ENCODE data around the gene TAGLN2. TPM values are rescaled to one million over a fixed set of nuclear protein-coding genes. Genes with fewer than 3 reads are reported as not detected.
A peak's percentile ranks its signal among the peaks of the same experiment; 100 is the strongest.

Gene TAGLN2
- total RNA-seq, 1 experiment from 2014 or later = 66.9 TPM

DNA sequence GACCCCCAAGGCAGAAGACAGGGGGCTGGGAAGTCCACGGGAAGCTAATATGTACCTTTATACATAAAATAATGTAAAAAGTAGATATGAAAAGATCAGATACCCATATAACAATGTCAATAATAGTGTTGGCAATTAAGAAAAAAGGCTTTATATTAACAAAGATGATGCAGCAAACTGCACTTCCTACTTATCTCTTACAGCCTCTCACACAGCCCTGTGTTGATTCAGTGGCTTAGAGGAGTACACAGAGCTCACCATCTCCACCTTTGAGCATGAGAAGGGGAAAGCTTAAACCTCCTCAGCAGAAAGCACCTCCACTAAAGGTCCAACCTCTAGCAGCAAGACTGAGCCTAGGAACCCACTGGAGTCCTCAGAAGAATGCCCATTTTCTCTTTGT is 55.7 kb downstream of the TAGLN2 start (continued):
- TF ChIP-seq, protein P1, sequence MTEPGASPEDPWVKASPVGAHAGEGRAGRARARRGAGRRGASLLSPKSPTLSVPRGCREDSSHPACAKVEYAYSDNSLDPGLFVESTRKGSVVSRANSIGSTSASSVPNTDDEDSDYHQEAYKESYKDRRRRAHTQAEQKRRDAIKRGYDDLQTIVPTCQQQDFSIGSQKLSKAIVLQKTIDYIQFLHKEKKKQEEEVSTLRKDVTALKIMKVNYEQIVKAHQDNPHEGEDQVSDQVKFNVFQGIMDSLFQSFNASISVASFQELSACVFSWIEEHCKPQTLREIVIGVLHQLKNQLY (CRISPR knock-in tag; IDR thresholded peaks at IDR 0.05) = no peak
- no peak for TF ChIP-seq ZNF232 (CRISPR knock-in tag; IDR thresholded peaks at IDR 0.05)
- TF ChIP-seq, protein P2, sequence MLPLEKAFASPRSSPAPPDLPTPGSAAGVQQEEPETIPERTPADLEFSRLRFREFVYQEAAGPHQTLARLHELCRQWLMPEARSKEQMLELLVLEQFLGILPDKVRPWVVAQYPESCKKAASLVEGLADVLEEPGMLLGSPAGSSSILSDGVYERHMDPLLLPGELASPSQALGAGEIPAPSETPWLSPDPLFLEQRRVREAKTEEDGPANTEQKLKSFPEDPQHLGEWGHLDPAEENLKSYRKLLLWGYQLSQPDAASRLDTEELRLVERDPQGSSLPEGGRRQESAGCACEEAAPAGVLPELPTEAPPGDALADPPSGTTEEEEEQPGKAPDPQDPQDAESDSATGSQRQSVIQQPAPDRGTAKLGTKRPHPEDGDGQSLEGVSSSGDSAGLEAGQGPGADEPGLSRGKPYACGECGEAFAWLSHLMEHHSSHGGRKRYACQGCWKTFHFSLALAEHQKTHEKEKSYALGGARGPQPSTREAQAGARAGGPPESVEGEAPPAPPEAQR (CRISPR knock-in tag; IDR thresholded peaks at IDR 0.05) = no peak

DNA sequence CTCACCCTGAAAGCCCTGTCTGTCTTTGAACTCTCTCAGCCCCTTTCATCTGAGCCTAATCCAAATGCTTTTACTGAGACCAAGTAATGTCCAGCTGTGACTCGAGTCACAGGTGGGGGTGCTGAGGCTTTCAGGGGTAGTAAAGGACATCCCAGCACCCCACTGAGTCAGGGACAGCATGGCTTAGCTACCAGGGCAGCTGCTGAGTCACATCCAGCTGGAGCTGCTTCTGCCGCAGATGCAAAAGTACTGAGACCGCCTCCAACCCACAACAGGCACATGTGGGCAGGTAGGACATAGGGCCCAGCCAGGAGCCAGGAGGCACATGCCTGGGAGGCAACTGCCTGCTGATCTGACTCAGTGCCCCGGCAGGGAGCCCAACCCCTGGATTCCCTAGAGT is 56.1 kb downstream of the TAGLN2 start:
- ChIA-PET POLR2A (no interaction called here), CTCF (interaction anchor here (1.9 to 2.2 kb wide), 3 partner anchors 18 to 138 kb away, joined by 6 to 11 read pairs (median 9); no protein-coding TSS in a partner anchor)
- no peaks in the 10 kb centered on the region for H3K36me3 Mint-ChIP-seq
- H3K9me3 Mint-ChIP-seq = no peaks in the 10 kb centered on the region
- no peak overlapping the region for H3K27ac Mint-ChIP-seq
- no peak overlapping the region for H3K4me3 Mint-ChIP-seq
- H3K27me3 Mint-ChIP-seq (ENCODE audit: low read depth) = no peaks in the 10 kb centered on the region; the same call in 1 of the 2 replicates
- no peak for DNase-seq (ENCODE audit: low spot score)
- peaks cover 4% of the 10 kb centered on the region for H3K4me1 Mint-ChIP-seq
- TF ChIP-seq ZNF423 (CRISPR knock-in tag; IDR thresholded peaks at IDR 0.05) (peak; percentile 64), ETV6 (CRISPR knock-in tag; IDR thresholded peaks at IDR 0.05) (no peak)
- ATAC-seq = no peak

DNA sequence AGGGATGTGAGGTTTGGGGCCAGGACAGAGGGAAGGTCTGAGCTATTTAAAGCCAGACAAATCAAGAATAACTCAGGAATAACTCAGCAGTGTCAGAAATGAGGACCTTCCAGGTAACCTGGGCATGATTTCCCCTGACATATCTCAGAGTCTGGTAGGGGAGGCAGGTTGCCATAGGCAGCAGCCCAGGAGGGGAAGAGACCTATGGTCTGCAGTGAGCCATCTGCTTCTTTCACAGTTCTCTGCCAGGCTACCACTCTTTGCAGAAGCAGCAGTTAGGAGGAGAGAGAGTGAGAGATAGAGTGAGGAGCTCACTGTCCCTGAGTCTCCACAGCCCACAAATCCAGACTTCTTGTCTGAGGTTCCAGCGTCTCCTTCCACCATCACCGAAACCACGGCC is 56.5 kb downstream of the TAGLN2 start:
- no peak overlapping the region for H3K27ac Mint-ChIP-seq
- no peak for ATAC-seq
- TF ChIP-seq ZNF121 (CRISPR knock-in tag; IDR thresholded peaks at IDR 0.05) = no peak
- no peak for TF ChIP-seq ATF1 (CRISPR knock-in tag; IDR thresholded peaks at IDR 0.05)
- TF ChIP-seq, protein P3, sequence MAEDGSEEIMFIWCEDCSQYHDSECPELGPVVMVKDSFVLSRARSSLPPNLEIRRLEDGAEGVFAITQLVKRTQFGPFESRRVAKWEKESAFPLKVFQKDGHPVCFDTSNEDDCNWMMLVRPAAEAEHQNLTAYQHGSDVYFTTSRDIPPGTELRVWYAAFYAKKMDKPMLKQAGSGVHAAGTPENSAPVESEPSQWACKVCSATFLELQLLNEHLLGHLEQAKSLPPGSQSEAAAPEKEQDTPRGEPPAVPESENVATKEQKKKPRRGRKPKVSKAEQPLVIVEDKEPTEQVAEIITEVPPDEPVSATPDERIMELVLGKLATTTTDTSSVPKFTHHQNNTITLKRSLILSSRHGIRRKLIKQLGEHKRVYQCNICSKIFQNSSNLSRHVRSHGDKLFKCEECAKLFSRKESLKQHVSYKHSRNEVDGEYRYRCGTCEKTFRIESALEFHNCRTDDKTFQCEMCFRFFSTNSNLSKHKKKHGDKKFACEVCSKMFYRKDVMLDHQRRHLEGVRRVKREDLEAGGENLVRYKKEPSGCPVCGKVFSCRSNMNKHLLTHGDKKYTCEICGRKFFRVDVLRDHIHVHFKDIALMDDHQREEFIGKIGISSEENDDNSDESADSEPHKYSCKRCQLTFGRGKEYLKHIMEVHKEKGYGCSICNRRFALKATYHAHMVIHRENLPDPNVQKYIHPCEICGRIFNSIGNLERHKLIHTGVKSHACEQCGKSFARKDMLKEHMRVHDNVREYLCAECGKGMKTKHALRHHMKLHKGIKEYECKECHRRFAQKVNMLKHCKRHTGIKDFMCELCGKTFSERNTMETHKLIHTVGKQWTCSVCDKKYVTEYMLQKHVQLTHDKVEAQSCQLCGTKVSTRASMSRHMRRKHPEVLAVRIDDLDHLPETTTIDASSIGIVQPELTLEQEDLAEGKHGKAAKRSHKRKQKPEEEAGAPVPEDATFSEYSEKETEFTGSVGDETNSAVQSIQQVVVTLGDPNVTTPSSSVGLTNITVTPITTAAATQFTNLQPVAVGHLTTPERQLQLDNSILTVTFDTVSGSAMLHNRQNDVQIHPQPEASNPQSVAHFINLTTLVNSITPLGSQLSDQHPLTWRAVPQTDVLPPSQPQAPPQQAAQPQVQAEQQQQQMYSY (CRISPR knock-in tag; IDR thresholded peaks at IDR 0.05) = no peak
- no peak for TF ChIP-seq ZNF263 (CRISPR knock-in tag; IDR thresholded peaks at IDR 0.05; ENCODE audit: low read depth)
- no peak for TF ChIP-seq TEAD4 (CRISPR knock-in tag; IDR thresholded peaks at IDR 0.05)
- TF ChIP-seq, protein P4, sequence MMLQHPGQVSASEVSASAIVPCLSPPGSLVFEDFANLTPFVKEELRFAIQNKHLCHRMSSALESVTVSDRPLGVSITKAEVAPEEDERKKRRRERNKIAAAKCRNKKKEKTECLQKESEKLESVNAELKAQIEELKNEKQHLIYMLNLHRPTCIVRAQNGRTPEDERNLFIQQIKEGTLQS (CRISPR knock-in tag; conservative IDR thresholded peaks at IDR 0.05) = no peak
- TF ChIP-seq, protein P5, sequence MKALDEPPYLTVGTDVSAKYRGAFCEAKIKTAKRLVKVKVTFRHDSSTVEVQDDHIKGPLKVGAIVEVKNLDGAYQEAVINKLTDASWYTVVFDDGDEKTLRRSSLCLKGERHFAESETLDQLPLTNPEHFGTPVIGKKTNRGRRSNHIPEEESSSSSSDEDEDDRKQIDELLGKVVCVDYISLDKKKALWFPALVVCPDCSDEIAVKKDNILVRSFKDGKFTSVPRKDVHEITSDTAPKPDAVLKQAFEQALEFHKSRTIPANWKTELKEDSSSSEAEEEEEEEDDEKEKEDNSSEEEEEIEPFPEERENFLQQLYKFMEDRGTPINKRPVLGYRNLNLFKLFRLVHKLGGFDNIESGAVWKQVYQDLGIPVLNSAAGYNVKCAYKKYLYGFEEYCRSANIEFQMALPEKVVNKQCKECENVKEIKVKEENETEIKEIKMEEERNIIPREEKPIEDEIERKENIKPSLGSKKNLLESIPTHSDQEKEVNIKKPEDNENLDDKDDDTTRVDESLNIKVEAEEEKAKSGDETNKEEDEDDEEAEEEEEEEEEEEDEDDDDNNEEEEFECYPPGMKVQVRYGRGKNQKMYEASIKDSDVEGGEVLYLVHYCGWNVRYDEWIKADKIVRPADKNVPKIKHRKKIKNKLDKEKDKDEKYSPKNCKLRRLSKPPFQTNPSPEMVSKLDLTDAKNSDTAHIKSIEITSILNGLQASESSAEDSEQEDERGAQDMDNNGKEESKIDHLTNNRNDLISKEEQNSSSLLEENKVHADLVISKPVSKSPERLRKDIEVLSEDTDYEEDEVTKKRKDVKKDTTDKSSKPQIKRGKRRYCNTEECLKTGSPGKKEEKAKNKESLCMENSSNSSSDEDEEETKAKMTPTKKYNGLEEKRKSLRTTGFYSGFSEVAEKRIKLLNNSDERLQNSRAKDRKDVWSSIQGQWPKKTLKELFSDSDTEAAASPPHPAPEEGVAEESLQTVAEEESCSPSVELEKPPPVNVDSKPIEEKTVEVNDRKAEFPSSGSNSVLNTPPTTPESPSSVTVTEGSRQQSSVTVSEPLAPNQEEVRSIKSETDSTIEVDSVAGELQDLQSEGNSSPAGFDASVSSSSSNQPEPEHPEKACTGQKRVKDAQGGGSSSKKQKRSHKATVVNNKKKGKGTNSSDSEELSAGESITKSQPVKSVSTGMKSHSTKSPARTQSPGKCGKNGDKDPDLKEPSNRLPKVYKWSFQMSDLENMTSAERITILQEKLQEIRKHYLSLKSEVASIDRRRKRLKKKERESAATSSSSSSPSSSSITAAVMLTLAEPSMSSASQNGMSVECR (CRISPR knock-in tag; IDR thresholded peaks at IDR 0.05; ENCODE audit: borderline replicate concordance) = no peak
- no peak for TF ChIP-seq ZNF219 (CRISPR knock-in tag; IDR thresholded peaks at IDR 0.05; ENCODE audit: borderline replicate concordance)
- TF ChIP-seq, protein P6, sequence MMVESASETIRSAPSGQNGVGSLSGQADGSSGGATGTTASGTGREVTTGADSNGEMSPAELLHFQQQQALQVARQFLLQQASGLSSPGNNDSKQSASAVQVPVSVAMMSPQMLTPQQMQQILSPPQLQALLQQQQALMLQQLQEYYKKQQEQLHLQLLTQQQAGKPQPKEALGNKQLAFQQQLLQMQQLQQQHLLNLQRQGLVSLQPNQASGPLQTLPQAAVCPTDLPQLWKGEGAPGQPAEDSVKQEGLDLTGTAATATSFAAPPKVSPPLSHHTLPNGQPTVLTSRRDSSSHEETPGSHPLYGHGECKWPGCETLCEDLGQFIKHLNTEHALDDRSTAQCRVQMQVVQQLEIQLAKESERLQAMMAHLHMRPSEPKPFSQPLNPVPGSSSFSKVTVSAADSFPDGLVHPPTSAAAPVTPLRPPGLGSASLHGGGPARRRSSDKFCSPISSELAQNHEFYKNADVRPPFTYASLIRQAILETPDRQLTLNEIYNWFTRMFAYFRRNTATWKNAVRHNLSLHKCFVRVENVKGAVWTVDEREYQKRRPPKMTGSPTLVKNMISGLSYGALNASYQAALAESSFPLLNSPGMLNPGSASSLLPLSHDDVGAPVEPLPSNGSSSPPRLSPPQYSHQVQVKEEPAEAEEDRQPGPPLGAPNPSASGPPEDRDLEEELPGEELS (CRISPR knock-in tag; IDR thresholded peaks at IDR 0.05) = no peak
- no peak for TF ChIP-seq ETV6 (CRISPR knock-in tag; IDR thresholded peaks at IDR 0.05)
- TF ChIP-seq RORB (CRISPR knock-in tag; IDR thresholded peaks at IDR 0.05) = no peak
- TF ChIP-seq MYBL2 (CRISPR knock-in tag; IDR thresholded peaks at IDR 0.05) = no peak
- TF ChIP-seq, protein P7, sequence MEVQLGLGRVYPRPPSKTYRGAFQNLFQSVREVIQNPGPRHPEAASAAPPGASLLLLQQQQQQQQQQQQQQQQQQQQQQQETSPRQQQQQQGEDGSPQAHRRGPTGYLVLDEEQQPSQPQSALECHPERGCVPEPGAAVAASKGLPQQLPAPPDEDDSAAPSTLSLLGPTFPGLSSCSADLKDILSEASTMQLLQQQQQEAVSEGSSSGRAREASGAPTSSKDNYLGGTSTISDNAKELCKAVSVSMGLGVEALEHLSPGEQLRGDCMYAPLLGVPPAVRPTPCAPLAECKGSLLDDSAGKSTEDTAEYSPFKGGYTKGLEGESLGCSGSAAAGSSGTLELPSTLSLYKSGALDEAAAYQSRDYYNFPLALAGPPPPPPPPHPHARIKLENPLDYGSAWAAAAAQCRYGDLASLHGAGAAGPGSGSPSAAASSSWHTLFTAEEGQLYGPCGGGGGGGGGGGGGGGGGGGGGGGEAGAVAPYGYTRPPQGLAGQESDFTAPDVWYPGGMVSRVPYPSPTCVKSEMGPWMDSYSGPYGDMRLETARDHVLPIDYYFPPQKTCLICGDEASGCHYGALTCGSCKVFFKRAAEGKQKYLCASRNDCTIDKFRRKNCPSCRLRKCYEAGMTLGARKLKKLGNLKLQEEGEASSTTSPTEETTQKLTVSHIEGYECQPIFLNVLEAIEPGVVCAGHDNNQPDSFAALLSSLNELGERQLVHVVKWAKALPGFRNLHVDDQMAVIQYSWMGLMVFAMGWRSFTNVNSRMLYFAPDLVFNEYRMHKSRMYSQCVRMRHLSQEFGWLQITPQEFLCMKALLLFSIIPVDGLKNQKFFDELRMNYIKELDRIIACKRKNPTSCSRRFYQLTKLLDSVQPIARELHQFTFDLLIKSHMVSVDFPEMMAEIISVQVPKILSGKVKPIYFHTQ (CRISPR knock-in tag; IDR thresholded peaks at IDR 0.05) = no peak
- no peak for TF ChIP-seq IRF2 (CRISPR knock-in tag; IDR thresholded peaks at IDR 0.05; ENCODE audit: borderline replicate concordance, low read depth)

More for the DNA sequence above, 56.5 kb downstream of the TAGLN2 start:
- no peak for DNase-seq (ENCODE audit: low spot score)
- H3K4me1 Mint-ChIP-seq = peaks cover 4% of the 10 kb centered on the region
- no peaks in the 10 kb centered on the region for H3K36me3 Mint-ChIP-seq
- ChIA-PET POLR2A (no interaction called here), CTCF (interaction anchor here (1.1 to 2.2 kb wide), 4 partner anchors 18 to 138 kb away, joined by 3 to 11 read pairs (median 8); no protein-coding TSS in a partner anchor)
- H3K27me3 Mint-ChIP-seq (ENCODE audit: low read depth) = no peaks in the 10 kb centered on the region; the same call in 1 of the 2 replicates
- H3K4me3 Mint-ChIP-seq = no peak overlapping the region
- no peaks in the 10 kb centered on the region for H3K9me3 Mint-ChIP-seq
